NCI-H2171 treated with DMSO at 0.1 percent for 48 hours (cell line): ENCODE measurements around the gene ZNF207.
"Not testable (repeated sequence)": the region's sequence is repeated elsewhere in the genome, so short reads cannot be mapped to it uniquely, and the experiment has no call there.

Experiments used
- DNase-seq: peaks from one replicate; lab custom pipeline; 2025; lab: John Stamatoyannopoulos, UW

ZNF207 gene

DNA sequence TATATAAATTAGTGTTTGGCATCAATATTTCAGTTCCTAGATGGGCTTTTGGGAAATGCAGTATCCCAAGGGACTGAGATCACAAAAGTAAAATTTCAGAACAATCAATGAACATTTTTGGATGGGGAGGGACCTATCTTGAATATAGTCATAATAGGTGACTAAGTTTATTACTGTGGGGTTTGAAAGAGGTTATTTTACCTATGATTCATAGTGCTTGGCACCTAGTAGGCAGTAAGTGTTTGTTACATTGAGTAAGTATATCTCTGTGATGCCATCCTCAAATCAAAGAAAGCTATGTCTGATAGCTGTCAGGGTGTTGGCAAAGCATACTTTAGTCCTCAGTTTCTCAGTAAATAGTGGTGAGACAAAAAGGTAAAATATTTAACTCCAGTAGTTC, 36.9 kb downstream of the ZNF207 start:
- no peak for DNase-seq

DNA sequence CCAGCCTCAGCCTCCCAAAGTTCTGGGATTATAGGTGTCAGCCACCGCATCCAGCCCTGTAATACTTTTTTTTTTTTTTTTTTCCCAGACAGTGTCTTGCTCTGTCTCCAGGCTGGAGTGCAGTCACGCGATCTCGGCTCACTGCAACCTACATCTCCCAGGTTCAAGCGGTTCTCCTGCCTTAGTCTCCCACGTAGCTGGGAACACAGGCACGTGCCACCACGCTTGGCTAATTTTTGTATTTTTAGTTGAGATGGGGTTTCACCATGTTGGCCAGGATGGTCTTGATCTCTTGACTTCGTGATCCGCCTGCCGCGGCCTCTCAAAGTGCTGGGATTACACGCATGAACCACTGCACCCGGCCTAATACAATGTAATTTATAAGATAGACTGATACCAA, 38.2 kb downstream of the ZNF207 start:
- not testable (repeated sequence) for DNase-seq

DNA sequence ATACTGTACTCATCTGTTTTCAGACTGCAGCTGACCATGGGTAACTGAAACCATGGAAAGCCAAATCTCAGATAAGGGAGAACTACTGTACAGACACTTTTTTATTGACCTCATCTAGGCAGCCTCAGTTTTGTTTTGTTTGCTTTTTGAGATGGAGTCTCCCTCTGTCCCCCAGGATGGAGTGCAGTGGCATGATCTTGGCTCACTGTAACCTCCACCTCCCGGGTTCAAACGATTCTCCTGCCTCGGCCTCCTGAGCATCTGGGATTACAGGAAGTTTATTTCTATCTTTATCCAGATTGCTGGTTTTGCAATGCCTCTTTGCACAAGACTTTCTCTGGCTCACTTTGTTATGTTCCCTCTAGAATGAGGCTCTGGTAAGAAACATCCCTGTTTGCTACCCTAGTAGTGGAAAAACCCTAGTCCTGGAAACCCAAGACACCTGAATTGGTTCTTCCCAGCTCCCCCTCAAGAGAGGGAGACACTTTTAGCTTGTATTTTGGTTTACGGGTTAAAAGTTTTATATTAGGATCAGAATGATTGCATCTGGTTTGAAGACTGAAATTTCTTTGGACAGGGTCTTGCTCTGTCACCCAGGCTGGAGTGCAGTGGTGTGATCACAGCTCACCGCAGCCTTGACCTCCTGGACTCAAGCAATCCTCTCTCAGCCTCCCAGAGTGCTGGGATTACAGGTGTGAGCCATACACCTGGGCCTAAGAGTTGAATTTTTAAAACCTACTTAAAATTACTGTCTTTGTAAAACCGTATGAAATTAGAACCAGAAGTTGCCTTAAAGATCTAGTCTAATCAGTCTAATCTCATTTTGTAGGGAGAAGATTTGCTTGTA, 38.9 kb downstream of the ZNF207 start:
- DNase-seq, result no peak

DNA sequence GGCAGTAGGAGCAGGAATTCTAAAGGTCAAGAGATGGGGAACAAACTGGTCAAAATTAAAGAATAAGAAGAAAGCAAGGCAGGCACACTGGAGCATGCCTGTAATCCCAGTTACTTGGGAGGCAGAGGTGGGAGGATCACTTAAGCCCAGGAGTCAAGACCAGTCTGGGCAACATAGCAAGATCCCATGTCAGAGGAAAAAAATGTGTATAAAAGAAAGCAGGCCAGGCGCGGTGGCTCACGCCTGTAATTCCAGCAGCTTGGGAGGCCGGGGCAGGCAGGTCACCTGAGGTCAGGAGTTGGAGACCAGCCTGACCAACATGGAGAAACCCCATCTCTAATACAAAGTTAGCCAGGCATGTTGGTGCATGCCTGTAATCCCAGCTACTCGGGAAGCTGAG, 43.9 kb downstream of the ZNF207 start:
- DNase-seq, result no peak

DNA sequence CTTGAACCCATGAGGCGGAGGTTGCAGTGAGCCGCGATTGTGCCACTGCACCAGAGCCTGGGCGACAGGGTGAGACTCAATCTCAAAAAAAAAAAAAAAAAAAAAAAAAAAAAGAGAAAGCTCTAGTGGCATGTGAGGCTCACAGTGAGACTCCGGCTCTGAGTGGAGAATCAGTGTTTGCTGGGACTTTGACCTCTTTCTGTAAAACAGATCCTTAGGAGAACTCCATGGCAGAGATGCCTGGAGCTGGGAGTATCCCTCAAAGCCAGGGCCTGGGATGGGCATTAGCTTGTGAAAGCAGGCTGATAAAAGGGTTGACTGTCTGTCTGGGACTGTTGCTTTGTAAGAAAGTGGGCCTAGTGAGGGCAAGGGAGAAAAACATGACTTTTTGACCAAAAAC, 46.4 kb downstream of the ZNF207 start:
- DNase-seq, result no peak

DNA sequence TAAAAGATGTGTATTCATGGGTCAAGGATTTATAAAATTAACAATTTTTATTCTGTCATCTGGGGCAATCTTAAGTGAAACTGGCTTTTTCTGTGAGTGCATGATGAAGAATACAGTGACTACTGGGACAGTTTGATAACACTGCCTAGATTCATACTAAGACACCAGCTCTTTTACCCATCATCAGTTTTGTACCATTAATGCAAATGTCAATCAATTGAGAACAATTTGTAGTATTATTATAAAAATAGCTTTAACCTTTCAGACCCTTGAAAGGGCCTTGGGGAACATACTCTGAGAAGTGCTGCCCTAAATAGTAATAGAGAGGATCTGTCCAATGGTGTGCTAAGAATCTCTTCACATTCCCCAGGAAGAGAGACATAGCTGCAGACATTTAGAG, 49.0 kb downstream of the ZNF207 start:
- DNase-seq, result no peak

DNA sequence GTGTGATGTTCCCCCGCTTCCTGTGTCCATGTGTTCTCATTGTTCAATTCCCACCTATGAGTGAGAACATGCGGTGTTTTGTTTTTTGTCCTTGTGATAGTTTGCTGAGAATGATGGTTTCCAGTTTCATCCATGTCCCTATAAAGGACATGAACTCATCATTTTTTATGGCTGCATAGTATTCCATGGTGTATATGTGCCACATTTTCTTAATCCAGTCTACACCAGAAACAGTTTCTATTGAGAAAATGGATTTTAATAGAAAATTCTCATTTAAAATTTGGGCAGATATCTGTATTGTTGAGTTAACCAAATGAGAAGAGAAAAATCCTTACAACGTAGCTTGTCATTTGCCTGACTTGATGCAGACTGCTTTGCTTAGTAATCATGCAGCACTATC, 60.1 kb downstream of the ZNF207 start:
- DNase-seq, result not testable (repeated sequence)

DNA sequence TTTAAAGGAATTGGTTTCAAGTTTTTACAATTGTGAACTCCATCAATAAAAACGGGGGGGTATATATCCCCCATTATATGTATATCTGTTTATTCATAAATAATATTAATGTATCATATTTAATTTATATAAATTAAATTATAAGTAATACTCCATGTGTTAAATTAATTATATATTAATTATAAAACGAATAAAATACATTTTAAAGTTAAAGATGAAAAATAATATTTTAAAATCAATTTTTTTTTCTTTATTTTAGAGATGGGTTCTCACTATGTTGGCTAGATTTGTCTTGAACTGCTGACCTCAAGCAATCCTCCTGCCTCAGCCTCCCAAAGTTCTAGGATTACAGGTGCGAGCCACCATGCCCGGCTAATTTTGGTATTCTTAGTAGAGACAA, 76.9 kb downstream of the ZNF207 start:
- no peak for DNase-seq

DNA sequence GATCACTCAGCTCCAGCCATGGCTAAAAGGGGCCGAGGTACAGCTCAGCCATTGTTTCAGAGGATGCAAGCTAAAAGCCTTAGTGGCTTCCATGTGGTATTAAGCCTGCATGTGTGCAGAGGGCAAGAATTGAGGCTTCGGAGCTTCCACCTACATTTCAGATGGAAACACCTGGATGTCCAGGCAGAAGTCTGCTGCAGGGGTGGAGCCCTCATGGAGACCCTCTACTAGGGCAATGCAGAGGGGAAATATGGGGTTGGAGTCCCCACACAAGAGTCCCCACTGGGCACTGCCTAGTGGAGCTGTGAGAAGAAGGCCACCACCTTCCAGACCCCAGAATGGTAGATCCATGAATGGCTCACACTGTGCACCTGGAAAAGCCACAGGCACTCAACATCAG, 79.6 kb downstream of the ZNF207 start:
- DNase-seq, result no peak
